K562 (cell line): Measurements from ENCODE around the gene KIAA0513. TPM values are rescaled to one million over a fixed set of nuclear protein-coding genes. Genes with fewer than 3 reads are reported as not detected.
A peak's percentile ranks its signal among the peaks of the same experiment; 100 is the strongest.

Source experiments
- KDM4B ChIP-seq, 2 experiments: fragments of 450-650 bp in 1 of 2; sonication (generic) in 1 of 2; IDR thresholded peaks; 2 replicates each; pipeline ENCODE4 v1.6.1; 2016 to 2017; ENCODE audit warnings: borderline replicate concordance in 2 of 2, antibody characterized with exemption in 1 of 2, low read depth in 1 of 2, mild to moderate bottlenecking in 1 of 2
- MCM2 ChIP-seq: fragments of 450-650 bp; IDR thresholded peaks from 2 replicates; pipeline ENCODE4 v1.6.1; 2017; ENCODE audit warnings: low read depth, mild to moderate bottlenecking
- MYNN ChIP-seq, 2 experiments: sonication (generic); formaldehyde crosslinking in 1 of 2; IDR thresholded peaks; 2 replicates each; pipeline versions ENCODE4 v1.5.0 to v1.6.1; 2016 to 2020; ENCODE audit warnings: antibody characterized with exemption in 1 of 2, missing genetic modification reagents in 1 of 2
- PATZ1 ChIP-seq: fragments of 250-450 bp; sonication (Bioruptor Pico); IDR thresholded peaks from 2 replicates; pipeline ENCODE4 v1.5.0; 2020; ENCODE audit warnings: mild to moderate bottlenecking, borderline replicate concordance
- POU5F1 ChIP-seq: fragments of 150-350 bp; IDR thresholded peaks from 2 replicates; pipeline ENCODE4 v1.6.1; 2014; ENCODE audit warnings: borderline replicate concordance, low read length, low read depth, mild to moderate bottlenecking; ENCODE audit not compliant: partially characterized antibody
- PRMT5 ChIP-seq: sonication (generic); formaldehyde crosslinking; IDR thresholded peaks from 2 replicates; pipeline ENCODE4 v1.5.0; 2020; ENCODE audit warnings: missing genetic modification reagents
- SMARCA5 ChIP-seq: fragments of 450-650 bp; IDR thresholded peaks from 2 replicates; pipeline ENCODE4 v1.6.1; 2016
- TCF3 ChIP-seq: sonication (generic); formaldehyde crosslinking; IDR thresholded peaks from 2 replicates; pipeline ENCODE4 v1.4.0; 2020; ENCODE audit warnings: mild to moderate bottlenecking, missing genetic modification reagents
- UBTF ChIP-seq, 2 experiments: IDR thresholded peaks; 2 replicates each; pipeline ENCODE4 v1.6.1; 2012; ENCODE audit warnings: improper control_type of control experiment in 2 of 2, low read depth in 2 of 2, low read length in 2 of 2, borderline replicate concordance in 1 of 2
- ZBTB2 ChIP-seq: fragments of 450-650 bp; IDR thresholded peaks from 2 replicates; pipeline ENCODE4 v1.6.1; 2016; ENCODE audit warnings: antibody characterized with exemption
- ZNF282 ChIP-seq: sonication (generic); formaldehyde crosslinking; IDR thresholded peaks from 2 replicates; pipeline ENCODE4 v1.8.1; 2023; ENCODE audit warnings: missing genetic modification reagents
- ZNF324 ChIP-seq: fragments of 250-450 bp; sonication (Bioruptor Pico); IDR thresholded peaks from 2 replicates; pipeline ENCODE4 v1.4.0; 2020; ENCODE audit warnings: mild to moderate bottlenecking
- ZNF583 ChIP-seq: fragments of 250-450 bp; sonication (Bioruptor Pico); IDR thresholded peaks from 2 replicates; pipeline ENCODE4 v1.4.0; 2020
- polyA plus RNA-seq, 8 experiments: library from polyadenylated mRNA; depleted of rRNA in 4 of 8; stranded (reverse) in 5 of 8; unstranded in 3 of 8; fragments of >200 nt; fragmentation: Nextera tagmentation in 2 of 8; fragmentation: Illumina TruSeq in 1 of 8; extraction: Ambion mirVana in 2 of 8; extraction: Trizol in 1 of 8; gene quantifications; 2 replicates each; pipeline versions ENCODE4 v1.2.1 to v1.2.3, GENCODE V29; 2011 to 2014; ENCODE audit warnings: inconsistent platforms in 1 of 8, missing spikeins in 1 of 8
- total RNA-seq, 7 experiments: library from RNA; depleted of rRNA in 6 of 7; stranded (reverse); fragments of >200 nt in 6 of 7; fragmentation: Illumina TruSeq in 2 of 7; extraction: Trizol in 2 of 7; gene quantifications; 2 replicates each; pipeline versions ENCODE4 v1.2.1 to v1.2.3, GENCODE V29; 2011 to 2021; ENCODE audit warnings: low replicate concordance in 1 of 7
- TF ChIP-seq, protein P1 (sequence below): sonication (generic); formaldehyde crosslinking; IDR thresholded peaks from 2 replicates; pipeline ENCODE4 v1.8.1; 2022; ENCODE audit warnings: missing genetic modification reagents
- TF ChIP-seq, protein P2 (sequence below): fragments of 450-650 bp; IDR thresholded peaks from 2 replicates; pipeline ENCODE4 v1.7.1; 2018; ENCODE audit warnings: mild to moderate bottlenecking, low read depth; ENCODE audit not compliant: partially characterized antibody

KIAA0513 gene
- total and polyA plus RNA-seq, 9 of the 15 experiments (the other 6 are each of a cell fraction or from before 2014, with no cell fraction given): 0.18 to 13.7 (median 10.2) TPM

DNA sequence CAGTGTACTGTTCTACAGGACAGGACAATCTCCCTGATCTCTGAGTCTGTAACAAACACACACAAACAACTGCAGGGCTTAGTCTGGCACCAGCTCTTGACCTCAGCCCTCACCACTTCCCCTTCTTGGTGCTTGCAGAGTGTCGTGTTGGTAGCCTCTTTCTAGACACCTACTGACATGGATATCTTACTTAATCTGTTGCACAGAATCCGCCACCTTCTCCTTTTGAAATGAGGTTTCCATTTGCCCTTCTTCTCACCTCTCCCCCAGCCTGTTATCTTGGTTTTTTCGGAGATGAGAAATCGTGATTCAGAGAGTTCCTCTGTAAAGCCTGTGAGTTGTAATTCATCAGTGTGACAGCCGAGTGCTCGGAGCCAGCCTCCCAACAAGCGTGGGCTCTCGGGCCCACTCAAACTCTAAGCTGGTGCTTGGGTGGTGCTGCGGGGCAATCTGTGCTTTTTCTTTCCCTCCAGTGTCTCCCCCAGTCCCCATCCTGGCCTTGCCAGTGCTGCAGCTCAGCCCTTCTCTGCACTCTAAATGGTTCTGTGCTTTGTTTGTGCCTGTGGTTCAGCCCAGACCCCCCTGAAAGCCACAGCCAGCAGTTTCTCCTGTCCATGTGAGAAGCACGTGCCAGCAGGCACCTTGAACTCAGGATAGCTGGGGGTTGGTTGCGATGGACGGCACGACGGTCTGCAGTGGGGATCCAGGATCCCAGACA is 28.1 kb downstream of the KIAA0513 start (continued):
- TF ChIP-seq, protein P1, sequence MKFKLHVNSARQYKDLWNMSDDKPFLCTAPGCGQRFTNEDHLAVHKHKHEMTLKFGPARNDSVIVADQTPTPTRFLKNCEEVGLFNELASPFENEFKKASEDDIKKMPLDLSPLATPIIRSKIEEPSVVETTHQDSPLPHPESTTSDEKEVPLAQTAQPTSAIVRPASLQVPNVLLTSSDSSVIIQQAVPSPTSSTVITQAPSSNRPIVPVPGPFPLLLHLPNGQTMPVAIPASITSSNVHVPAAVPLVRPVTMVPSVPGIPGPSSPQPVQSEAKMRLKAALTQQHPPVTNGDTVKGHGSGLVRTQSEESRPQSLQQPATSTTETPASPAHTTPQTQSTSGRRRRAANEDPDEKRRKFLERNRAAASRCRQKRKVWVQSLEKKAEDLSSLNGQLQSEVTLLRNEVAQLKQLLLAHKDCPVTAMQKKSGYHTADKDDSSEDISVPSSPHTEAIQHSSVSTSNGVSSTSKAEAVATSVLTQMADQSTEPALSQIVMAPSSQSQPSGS (CRISPR knock-in tag): no peak
- TF ChIP-seq TCF3 (CRISPR knock-in tag) (peak; percentile 65), PATZ1 (no peak), ZNF324 (CRISPR knock-in tag) (no peak), ZNF583 (CRISPR knock-in tag) (0 out of 2 replicates have a peak, but pooled peaks have one; percentile 37), PRMT5 (CRISPR knock-in tag) (no peak), UBTF (IDR thresholded peaks at IDR 0.05; ENCODE audit: borderline replicate concordance in 1 of 2, low read depth in 2 of 2, low read length in 2 of 2) (peak in 1 of 2 experiments; percentile 52; a peak in 1 of 4 replicates), MYNN (IDR thresholded peaks at IDR 0.05) (peak; percentile 89), MYNN (CRISPR knock-in tag; IDR thresholded peaks at IDR 0.05) (no peak), SMARCA5 (peak; percentile 67; the same call in 1 of the 2 replicates), ZNF282 (no peak), MCM2 (no peak), ZBTB2 (peak; percentile 54; the same call in 1 of the 2 replicates), KDM4B (IDR thresholded peaks at IDR 0.05; ENCODE audit: borderline replicate concordance in 2 of 2, low read depth in 1 of 2) (no peak), POU5F1 (no peak)
- TF ChIP-seq, protein P2, sequence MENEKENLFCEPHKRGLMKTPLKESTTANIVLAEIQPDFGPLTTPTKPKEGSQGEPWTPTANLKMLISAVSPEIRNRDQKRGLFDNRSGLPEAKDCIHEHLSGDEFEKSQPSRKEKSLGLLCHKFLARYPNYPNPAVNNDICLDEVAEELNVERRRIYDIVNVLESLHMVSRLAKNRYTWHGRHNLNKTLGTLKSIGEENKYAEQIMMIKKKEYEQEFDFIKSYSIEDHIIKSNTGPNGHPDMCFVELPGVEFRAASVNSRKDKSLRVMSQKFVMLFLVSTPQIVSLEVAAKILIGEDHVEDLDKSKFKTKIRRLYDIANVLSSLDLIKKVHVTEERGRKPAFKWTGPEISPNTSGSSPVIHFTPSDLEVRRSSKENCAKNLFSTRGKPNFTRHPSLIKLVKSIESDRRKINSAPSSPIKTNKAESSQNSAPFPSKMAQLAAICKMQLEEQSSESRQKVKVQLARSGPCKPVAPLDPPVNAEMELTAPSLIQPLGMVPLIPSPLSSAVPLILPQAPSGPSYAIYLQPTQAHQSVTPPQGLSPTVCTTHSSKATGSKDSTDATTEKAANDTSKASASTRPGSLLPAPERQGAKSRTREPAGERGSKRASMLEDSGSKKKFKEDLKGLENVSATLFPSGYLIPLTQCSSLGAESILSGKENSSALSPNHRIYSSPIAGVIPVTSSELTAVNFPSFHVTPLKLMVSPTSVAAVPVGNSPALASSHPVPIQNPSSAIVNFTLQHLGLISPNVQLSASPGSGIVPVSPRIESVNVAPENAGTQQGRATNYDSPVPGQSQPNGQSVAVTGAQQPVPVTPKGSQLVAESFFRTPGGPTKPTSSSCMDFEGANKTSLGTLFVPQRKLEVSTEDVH: peak; percentile 19
